ENCODE results near the gene STUB1.

Gene STUB1

DNA sequence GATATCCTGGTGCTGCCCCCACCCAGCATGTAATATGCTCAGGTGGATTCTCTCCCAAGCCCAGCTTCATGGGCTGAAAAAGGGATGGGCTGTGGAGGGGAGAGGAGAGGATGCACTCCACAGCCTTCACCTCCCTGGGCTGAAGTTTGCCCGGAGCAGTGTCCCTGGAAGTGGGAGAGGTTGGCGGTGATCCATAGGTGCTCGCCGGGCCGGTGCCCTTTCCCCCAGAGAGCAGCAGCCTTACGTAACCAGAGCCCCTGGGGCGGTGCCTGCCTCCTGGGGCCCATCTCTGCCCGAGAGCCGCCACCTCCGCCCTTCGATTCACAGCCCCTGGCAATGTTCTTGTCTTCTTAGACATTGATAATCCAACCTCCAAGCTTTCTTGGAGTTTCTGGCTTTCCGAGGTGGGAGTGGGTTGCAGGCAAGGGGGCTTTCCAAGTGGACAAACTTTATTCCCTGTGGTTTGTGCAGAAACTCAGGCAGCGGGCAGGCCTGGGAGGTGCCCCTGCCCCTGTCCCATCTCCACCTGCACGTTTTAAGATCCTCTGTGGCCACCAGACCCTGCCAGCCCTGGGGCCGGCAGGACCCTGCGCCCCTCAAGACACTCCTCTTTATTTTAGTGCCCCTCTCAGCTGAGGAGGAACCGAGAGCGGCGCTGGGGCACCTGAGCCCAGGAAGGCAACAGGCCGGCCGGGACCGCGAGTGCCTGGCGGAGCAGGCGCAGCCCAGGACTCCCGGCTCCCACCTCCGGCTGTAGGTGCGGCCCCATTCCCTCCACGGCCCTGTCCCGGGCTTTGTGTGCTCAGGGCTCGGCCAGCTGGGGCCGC is 34.1 kb upstream of the STUB1 start:
- DNase-seq: no peak

DNA sequence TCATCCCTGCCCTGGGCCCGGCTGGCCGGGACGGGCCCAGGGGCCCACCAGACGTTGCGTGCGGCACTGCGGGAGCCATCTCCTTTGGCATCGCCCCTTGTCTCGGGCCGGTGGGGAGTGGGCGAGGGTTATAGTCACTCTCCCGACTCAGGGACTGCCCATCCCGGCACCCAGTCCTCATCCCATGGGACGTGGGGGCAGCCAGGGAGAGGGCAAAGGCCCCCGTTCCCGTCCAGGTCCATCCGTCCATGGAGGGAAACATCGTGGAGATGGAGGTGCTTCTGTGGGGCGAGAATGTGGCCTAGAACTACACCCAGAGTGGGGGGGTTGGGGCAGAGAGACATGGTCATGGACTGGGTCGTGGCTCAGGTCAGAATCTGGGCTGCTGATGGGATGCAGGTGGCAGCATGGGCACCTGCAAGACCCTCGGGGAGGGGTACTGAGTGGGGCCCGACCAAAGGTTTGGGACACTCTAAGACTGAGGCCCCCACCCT is 33.5 kb upstream of the STUB1 start:
- no peak for DNase-seq

DNA sequence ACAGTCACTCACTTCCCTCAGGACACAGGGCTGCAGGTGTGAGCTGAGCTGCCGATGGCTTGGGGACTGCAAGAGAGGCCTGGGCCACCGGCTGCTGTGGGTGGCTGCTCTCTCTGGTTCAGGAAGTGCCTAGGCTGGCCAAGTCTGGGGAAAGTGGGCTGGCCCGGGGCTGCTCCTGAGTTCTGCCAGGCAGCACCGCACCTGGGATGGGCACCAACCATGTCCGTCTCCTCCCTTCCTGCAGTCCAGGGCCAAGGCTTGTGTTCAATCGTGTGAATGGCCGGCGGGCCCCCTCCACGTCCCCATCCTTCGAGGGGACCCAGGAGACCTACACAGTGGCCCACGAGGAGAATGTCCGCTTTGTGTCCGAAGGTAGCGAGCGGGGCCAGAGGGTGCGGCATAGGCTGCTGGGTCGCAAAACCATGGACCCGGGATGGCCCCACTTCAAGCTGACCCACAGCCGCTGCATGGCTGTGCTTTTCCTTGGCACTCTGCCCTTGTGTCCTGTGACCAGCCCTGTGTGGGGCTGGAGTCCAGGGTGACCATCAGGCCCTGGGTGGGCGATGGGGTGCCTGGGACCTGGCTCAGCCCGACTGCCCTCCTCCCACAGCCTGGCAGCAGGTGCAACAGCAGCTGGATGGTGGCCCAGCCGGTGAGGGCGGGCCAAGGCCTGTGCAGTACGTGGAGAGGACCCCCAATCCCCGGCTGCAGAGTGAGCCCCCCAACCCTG is 32.9 kb upstream of the STUB1 start:
- no peak for DNase-seq

DNA sequence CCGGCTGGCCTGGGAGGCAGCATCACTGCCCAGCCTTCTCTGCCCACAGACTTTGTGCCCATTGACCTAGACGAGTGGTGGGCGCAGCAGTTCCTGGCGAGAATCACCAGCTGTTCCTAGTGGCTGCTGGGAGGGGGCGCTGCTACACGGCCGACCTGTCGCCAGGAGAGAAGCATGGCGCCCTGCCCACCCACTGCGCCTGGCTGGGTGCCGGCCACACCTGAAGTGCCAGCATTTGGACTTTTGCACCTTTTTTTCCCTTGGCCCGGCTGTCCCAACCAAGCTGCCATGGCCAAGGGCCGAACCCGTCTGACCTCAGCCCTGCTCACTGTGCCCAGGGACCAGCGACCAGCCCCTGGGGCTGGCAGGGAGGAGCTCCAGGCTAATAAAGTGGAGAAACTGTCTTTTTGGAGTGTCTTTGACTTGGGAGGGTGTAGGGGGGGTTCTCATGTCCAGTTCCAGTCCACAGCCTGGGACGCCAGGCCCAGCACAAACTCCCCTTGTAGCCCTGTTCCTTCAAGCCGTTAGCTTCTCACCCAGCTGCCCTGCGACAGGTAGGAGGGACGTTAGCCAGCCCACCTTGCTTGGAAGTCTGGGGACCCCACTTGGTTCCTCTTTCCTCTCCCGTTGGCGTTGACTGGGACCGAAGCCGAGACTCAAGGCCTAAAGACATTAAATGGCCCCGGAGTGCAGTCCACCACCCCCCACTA is 32.0 kb upstream of the STUB1 start:
- DNase-seq: no peak

DNA sequence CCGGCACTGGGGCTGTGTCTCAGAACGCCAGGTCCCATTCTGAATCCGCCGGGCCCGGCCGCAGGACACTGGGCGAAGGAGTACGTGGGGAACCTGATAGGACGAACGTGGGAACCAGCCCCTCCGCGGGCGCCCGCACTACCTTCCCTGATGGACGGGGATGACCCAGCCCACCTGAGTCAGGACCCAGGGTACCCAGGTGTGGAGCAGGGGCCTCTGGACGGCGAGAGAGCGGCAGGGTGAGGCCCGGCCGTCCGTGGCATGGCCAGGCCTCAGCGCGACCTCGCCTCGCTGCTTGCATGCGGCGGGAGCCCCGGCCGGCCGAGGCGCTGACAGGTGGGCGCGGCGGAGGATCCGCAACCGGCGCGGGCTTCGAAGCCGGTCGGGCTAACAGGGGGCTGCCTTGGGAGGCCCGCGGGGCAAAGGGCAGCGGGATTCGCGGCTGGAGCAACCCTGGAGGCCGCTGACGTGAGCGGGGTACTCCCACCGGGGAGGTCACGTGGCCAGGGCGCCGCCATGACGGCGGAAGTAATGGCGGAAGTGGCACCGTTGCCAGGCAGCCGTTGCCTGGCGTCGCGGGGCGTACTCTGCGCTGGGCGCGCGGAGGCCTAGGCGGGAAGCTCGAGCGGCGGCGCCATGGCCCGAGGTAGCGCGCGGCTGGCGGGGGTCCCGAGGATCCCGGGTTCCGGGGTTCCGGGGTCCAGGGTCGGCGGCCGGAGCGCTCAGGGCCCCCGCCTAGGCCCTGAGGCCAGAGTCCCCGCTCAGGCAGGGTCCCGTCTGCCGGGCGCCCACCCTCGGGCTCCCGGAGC is 31.2 kb upstream of the STUB1 start, which contains the start of gene WDR90:
Gene WDR90 (plus strand): TSS at position 585 of the 809 bp plus-strand sequence. CDS start 52 bp downstream, at position 637.
- DNase-seq: peak; percentile 86

DNA sequence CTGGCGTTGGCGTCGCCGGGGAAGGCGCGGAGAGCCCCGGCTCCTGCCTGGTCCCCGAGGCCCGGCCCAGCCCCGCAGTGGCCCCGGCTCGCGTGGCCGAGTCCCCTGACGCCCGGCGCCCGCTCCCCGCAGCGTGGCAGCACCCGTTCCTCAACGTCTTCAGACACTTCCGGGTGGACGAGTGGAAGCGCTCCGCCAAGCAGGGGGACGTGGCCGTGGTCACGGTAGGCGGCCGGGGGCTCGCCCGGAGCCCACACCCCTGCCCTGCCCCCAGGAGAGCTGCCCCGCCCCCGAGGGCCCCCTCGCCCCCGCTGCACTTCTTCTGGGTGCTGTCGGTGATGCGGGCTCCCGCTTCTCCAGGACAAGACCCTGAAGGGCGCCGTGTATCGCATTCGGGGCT is 30.6 kb upstream of the STUB1 start:
- DNase-seq: no peak

DNA sequence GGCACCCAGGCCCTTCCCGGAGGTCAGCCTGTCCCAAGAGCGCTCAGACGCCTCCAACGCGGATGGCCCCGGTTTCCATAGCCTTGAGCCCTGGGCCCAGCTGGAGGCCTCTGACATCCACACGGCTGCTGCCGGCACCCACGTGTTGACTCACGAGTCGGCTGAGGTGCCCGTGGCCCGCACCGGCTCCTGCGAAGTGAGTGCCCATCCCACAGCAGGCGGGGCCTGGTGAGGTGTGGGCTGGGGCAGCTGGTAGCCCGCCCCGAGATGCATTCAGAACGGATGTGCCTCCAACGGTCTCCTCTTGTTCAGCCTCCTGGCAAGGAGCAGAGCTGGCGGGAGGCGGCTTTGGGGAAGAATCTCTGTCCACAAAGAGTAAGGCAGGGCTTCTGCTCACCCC is 28.4 kb upstream of the STUB1 start:
- DNase-seq: no peak

DNA sequence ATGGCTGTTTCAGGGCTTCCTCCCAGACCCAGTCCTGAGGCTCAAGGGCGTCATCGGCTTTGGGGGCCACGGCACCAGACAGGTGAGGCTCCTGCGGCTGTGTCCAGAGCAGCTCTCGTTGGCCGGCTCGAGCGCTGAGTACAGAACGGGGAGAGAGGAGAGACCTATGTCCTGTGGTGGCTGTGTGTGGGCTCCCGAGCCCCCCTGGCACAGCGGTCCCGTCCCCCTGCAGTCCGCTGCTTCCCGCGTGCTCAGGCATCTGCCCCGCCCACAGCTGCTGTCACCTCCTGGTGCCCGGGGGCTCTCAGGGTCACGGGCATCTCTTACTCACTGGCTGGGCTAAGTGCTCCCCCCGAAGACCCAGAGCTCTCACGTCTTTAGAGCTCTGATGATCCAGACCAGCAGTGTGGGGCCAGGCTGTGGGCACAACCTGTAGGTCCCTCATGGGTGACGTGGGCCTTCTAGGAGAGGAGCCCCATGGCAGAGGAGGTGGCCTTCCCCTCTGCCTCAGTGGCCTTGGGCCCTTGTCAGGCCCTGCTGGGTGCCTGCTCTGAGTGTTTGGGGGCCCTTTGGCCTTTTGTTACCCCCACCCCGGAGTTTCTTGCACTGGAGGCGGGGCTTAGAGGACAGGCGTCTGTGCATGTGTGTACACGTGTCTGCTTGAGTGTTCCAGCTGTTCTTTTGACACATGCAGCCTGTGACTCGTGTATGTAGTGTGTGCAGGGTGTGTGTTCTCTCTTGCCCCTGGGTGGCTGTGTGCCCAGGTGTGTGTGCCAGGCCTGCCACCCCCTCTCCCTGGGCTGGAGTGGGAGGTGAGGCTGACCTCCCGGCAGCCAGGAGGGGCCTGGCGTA is 27.5 kb upstream of the STUB1 start:
- no peak for DNase-seq

DNA sequence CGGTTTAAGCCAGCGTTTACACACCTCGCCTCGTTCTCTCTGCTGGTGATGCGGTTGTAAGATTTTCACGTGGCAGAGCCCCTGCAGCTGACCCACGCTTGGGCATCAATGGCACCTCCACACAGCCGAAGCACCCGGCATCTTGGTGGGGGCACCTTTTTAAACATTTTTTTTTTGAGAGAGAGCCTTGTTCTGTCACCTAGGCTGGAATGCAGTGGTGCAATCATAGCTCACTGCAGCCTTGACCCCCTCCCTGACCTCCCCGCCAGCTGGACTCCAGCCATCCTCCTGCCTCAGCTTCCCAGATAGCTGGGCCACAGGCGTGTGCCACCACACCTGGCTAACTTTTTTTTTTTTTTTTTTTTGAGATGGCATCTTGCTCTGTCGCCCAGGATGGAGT is 26.2 kb upstream of the STUB1 start:
- no peak for DNase-seq

DNA sequence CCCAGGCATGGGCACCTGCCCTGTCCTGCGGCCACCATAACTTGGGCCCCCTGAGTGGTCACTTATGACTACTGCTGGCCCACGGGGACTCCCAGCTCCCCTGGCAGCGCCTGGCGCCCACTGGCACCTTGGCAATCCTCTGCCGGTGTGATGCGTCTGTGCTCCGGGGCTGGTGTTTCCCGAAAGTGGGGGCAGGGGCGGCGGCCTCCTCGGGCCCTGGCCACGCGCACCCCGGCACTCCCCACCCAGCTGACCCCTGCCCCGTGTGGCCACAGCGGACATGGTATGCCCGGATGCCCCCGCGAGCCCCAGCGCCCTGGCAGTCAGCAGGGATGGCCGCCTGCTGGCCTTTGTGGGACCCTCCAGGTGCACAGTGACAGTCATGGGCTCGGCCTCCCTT is 22.7 kb upstream of the STUB1 start:
- DNase-seq: no peak

DNA sequence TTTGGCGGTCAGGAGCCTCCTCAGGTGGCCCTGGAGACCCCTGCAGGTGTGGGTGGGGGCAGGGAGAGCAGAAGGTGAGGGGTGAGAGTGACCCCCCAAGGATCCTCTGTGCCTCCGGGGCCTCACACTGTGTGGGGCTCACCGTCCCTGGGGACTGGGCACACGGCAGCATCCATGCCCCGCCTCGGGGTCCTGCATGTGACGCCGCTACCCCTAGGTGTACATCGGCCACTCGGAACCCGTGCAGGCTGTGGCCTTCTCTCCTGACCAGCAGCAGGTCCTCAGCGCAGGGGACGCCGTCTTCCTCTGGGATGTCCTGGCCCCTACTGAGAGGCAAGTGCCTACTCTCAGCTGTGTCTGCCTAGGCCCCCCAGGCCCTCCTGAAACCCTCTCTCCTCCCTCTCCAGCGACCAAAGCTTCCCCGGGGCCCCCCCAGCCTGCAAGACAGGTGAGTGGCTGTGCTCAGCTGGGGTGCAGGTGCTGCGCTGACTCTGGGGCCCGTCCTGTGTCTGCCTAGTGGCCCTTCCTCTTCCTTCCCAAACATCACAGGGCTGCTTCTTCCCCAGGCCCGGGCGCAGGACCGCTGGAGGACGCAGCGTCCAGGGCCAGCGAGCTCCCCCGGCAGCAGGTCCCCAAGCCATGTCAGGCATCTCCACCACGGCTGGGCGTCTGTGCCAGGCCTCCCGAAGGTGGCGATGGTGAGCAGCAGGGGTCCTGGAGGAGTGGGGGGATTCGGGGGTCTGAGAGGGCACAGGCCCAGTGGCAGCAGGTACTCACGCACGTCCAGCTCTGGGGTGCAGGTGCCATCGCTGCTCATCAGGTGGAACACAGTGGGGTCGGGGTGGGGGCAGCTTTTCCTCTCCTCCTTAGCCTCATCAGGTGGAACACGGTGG is 21.3 kb upstream of the STUB1 start:
- no peak for DNase-seq

DNA sequence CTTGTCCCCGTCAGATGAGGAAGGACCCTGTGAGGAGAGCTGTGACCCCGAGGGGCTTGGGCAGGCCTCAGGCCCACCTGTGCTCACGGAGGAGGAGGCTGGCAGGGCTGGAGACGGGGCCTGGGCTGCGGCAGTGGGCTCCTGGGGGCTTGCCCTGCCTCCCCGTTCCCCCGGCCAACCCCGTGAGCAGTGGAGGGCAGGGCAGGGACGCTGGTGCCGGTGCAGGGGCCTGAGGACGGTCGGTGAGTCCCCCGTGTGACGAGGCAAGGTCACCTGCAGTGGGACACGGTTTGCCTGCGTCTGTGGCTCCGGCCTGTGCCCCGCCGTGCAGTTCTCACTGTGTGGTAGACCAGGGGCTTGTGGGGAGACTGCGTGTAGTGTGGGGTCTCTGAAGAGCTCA is 20.6 kb upstream of the STUB1 start:
- no peak for DNase-seq

DNA sequence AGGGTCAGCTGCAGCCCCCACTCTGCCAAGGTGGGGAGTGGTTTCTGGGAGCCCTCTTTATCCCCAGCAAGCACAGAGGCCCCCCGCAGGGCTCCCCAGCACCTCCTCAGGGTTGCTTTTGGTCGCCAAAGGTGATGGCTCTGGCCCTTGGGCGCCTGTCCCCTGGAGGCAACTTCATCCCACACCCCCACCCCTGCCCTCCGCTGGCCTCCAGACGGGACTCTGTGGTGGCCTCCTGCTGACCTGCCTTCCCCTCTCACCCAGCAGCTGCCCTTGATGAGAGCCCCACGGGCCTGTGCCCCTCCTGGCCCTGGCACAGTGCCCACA is 20.1 kb upstream of the STUB1 start:
- DNase-seq: no peak

DNA sequence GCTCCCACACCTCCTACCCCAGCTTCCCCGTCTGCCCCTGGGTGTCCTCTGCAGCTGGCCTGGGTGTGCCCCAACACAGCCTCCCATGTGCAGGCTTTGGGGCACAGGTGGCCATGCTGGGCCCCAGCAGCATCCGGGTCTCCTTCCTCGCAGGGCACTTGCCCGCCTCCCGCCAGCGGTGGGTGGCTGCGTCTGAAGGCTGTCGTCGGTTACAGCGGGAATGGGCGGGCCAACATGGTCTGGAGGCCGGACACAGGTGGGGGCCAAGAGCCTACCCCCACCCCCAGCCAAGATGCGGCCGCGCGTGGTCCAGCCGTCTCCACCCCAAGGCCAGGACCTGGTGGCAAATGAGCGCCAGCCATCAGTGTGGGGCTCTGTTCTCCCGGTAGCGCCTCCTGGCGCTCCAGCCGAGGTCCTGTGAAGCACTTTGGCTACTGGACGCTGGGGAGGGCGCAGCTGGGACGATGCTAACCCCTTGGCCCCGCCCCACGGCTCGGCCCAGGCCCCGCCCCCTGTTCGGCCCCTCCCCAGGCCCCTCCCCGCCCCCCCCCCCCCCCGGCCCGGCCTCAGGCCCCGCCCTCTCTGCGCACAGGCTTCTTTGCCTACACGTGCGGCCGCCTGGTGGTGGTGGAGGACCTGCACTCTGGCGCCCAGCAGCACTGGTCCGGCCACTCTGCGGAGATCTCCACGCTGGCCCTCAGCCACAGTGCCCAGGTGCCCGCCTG is 19.6 kb upstream of the STUB1 start:
- peak; percentile 41 for DNase-seq

DNA sequence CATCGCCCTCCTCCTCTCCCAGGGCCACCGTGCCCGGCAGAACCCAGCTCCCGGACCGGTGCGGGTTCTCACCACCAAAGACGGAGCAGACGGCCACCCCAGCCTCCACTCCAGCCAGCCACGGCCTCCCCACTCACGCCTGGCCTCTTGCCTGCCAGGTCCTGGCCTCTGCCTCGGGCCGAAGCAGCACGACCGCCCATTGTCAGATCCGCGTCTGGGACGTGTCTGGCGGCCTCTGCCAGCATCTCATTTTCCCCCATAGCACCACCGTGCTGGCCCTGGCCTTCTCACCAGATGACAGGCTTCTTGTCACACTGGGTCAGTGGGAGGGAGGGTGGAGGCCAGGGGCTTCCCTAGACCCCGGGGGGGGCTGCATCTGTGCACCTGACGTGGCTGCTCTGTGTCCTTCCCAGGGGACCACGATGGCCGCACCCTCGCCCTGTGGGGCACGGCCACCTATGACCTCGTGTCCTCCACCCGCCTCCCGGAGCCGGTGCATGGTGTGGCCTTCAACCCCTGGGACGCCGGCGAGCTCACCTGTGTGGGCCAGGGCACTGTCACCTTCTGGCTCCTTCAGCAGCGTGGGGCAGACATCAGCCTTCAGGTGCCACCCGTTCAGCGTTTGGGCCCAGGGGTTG is 18.9 kb upstream of the STUB1 start:
- DNase-seq: no peak

DNA sequence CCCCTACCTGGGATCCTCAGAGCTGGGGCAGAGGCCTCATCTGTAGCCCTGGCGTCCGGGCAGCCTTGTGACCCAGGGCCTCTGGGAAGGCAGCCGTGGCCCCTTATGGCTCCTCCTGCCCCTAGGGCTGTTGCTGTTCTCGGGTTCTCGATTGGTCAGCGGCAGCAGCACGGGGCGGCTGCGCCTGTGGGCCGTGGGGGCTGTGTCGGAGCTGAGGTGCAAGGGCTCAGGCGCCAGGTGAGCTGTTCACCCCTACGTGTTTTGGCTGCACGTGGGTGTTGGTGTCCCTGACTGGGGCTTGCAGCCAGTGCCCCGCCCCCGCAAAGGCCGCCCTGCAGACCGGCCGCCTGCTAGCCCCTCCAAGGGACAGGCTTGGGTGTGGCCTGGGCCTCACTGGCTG is 18.1 kb upstream of the STUB1 start:
- DNase-seq: no peak

DNA sequence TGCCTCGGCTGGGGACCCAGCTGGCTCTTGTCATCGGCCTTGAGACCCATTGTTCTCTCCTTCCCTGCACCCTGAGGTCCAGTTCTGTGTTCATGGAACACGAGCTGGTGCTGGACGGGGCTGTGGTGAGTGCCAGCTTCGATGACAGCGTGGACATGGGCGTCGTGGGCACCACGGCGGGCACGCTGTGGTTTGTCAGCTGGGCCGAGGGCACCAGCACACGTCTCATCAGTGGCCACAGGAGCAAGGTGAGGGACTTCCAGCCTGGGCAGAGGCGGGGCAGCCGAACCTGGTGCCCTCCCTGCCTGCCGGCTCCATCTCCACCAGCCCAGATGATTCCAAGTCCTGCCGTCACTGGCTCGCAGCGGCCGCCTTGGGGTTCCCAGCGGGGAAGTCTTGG is 17.6 kb upstream of the STUB1 start:
- DNase-seq: no peak

DNA sequence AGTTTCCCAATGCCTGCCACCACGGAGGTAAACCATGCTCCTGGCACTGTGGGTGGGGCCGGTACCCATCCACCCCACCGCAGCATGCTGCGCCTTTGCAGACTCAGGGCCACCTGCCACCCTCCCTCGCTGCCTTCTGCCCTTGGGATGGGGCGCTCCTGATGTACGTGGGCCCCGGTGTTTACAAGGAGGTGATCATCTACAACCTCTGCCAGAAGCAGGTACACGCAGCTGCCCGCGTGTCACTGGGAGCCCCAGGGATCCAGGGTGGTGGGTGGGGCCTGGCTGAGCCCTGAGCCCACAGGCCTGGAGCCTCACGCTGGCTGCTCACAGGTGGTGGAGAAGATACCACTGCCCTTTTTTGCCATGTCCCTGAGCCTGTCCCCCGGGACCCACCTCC is 13.6 kb upstream of the STUB1 start:
- DNase-seq: no peak

DNA sequence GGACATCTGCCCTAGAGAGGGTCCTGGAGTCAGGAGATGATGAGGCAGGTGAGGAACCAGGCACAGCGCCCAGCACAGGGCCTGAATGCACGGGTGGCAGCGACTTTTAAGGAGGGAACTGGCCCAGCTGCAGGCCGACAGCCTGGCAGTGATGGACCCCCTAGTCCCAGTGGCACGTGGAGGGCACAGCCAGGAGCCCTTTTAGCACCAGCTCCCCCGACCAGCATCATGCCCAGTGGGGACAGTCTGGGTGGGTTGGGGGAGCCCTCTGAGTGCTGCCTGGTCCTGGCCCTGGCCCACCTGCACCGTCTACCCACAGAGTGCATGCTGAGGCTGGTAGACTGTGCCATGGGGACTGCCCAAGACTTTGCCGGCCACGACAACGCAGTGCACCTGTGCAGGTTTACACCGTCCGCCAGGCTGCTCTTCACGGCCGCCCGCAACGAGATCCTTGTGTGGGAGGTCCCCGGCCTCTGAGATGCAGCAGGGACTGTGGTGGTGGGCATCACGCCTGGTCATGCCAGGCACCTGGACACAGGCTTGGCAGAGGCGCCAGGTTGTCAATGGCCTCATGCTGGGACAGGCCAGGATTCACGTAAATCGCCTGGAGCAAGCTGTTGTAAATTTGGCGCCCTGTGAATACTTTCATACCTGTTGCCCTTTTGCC is 13.0 kb upstream of the STUB1 start:
- no peak for DNase-seq

Measured in CD4-positive, alpha-beta T cell treated with Interleukin-4 for 4 hours (primary cell).